Esophagus squamous epithelium (tissue), 5 donors: ENCODE data around the gene ZNF655. TPM values are rescaled to one million over a fixed set of nuclear protein-coding genes. Genes with fewer than 3 reads are reported as not detected.

Experiments used
- DNase-seq: peaks from one replicate; lab custom pipeline; 2025; lab: John Stamatoyannopoulos, UW
- H3K27ac ChIP-seq, 4 donors: fragments of 200-600 bp; sonication (generic); one replicate each; pipeline ENCODE4 v1.5.1; 2016 to 2019; ENCODE audit warnings: mild to moderate bottlenecking in 1 of 4
- H3K27me3 ChIP-seq, 4 donors: fragments of 200-600 bp; sonication (generic); 1 replicate in 3 of 4; 2 replicates in 1 of 4; pipeline versions ENCODE4 v1.5.1 to v1.6.0; 2017 to 2021; ENCODE audit warnings: antibody characterized with exemption in 1 of 4
- H3K36me3 ChIP-seq, 3 donors: fragments of 200-600 bp; sonication (generic); one replicate each; pipeline ENCODE4 v1.5.1; 2016 to 2019
- H3K4me1 ChIP-seq, 3 donors: fragments of 200-600 bp; sonication (generic); one replicate each; pipeline ENCODE4 v1.5.1; 2017 to 2019
- H3K4me3 ChIP-seq, 4 donors: fragments of 200-600 bp; sonication (generic); 1 replicate in 3 of 4; 2 replicates in 1 of 4; pipeline ENCODE4 v1.5.1; 2016 to 2019; ENCODE audit warnings: mild to moderate bottlenecking in 2 of 4, moderate library complexity in 1 of 4
- H3K9me3 ChIP-seq, 3 donors: fragments of 200-600 bp; sonication (generic); one replicate each; pipeline ENCODE4 v1.5.1; 2016 to 2019
- CTCF ChIP-seq, 6 experiments: fragments of 450-650 bp in 4 of 6; fragments of 200-600 bp in 2 of 6; sonication (generic) in 2 of 6; IDR thresholded peaks; one replicate each; pipeline ENCODE4 v1.5.1; 2016 to 2019; ENCODE audit warnings: antibody characterized with exemption in 6 of 6, mild to moderate bottlenecking in 4 of 6, moderate library complexity in 4 of 6
- POLR2A ChIP-seq, 4 donors: fragments of 450-650 bp; IDR thresholded peaks; one replicate each; pipeline ENCODE4 v1.6.1; 2017; ENCODE audit warnings: antibody characterized with exemption in 4 of 4, mild to moderate bottlenecking in 4 of 4, moderate library complexity in 3 of 4
- WGBS, 2 donors: methylation state at CpG; one replicate each; pipeline ENCODE4 v1.1.5; 2018; 5-methylcytosine and 5-hydroxymethylcytosine counted together
- intact Hi-C: fragments of 100-400 bp; cut with DNase I; formaldehyde crosslinking; loops from one replicate; pipeline ENCODE4 v1.15.0; 2022
- total RNA-seq, 4 donors: library from RNA; depleted of rRNA; stranded (reverse); fragments of >200 nt; gene quantifications; one replicate each; pipeline ENCODE4 v1.1.0, GENCODE V29; 2016
- donor health status: DM: yes; HTN: yes; CAD: no.

The ZNF655 gene, protein sequence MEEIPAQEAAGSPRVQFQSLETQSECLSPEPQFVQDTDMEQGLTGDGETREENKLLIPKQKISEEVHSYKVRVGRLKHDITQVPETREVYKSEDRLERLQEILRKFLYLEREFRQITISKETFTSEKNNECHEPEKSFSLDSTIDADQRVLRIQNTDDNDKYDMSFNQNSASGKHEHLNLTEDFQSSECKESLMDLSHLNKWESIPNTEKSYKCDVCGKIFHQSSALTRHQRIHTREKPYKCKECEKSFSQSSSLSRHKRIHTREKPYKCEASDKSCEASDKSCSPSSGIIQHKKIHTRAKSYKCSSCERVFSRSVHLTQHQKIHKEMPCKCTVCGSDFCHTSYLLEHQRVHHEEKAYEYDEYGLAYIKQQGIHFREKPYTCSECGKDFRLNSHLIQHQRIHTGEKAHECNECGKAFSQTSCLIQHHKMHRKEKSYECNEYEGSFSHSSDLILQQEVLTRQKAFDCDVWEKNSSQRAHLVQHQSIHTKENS
- total RNA-seq: 100 to 1,000 TPM in 3 of 4 donors, 10 to 100 TPM in 1; 78.6 to 167 (median 107) TPM

- intact Hi-C loops: no loop called here
- Histone ChIP-seq H3K27ac (peak within 1 kb of the TSS; percentile 96 to 99 (median 98)), H3K4me3 (peak within 1 kb of the TSS; percentile 75 to 91 (median 82)), H3K9me3 (no peaks in the 10 kb centered on the region), H3K36me3 (peaks cover 0 to 58% (median 13%) of the 10 kb centered on the region in 3 donors), H3K27me3 (no peaks in the 10 kb centered on the region), H3K4me1 (peaks cover 38 to 60% (median 41%) of the 10 kb centered on the region in 3 donors)
- WGBS, 2 donors: 0% methylated on average over 8 of the region's 73 CpGs; no CpG with 5 or more reads in 1 of the 2 donors
- peak in 3 of 4 donors; percentile 54 to 81 (median 75) for TF ChIP-seq POLR2A (IDR thresholded peaks at IDR 0.05)
- TF ChIP-seq CTCF (IDR thresholded peaks at IDR 0.05): peak in 1 of 6 experiments; percentile 13
- peak; percentile 62 for DNase-seq
Measured at GRCh38 chr7:99558306-99559174, at the start of gene ZNF655. Gene ZNF655, plus strand, starts transcription at chr7:99558642. Its CDS starts 1,918 bp downstream, at chr7:99560560.

DNA sequence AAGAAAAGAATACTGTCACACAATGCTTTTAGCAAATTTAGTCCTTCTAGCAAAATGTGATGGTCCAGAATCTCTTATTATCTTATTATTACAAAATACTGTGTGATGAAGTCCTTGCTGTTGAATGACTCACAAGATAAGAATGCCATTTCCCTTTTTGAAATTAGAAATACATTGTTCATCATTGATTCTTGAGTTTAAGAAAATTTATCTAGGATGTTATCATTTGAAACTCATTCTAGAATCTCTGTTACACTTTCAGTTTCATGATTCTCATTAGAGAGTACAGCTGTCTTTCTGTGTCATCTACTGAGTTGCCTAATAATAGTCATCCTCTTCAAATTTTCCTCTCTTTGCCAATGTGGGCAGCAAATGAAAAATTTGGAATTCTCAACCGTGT, 44.4 kb upstream of the ZNF655 start:
- TF ChIP-seq POLR2A (IDR thresholded peaks at IDR 0.05): no peak
- no peak for TF ChIP-seq CTCF (IDR thresholded peaks at IDR 0.05)
- intact Hi-C loops: no loop called here
- no peaks in the 10 kb centered on the region for H3K4me1 ChIP-seq
- H3K27ac ChIP-seq: no peak overlapping the region
- no peaks in the 10 kb centered on the region for H3K27me3 ChIP-seq
- no peaks in the 10 kb centered on the region for H3K9me3 ChIP-seq
- H3K36me3 ChIP-seq: peaks cover 4 to 100% (median 26%) of the 10 kb centered on the region in 3 donors
- WGBS, 2 donors: 80 to 83% methylated on average over 1 of the region's 1 CpG
- no peak overlapping the region for H3K4me3 ChIP-seq
- DNase-seq: no peak

DNA sequence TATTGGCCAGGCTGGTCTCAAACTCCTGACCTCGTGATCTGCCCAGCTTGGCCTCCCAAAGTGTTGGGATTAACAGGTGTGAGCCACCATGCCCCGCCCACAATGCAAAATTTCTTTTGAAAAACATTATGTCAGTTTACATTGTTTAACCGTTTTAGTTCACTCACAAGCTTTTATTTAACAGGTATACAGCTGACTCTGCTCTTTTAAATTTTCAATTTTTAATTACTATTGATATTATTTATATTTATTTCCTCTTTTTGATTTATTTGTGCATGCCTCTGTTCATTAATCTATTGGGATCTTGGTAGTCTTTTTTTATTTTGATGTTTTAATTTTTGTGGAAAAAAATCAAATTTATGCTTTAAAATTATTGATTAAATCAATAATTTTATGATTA, 37.0 kb upstream of the ZNF655 start:
- no peak overlapping the region for H3K27ac ChIP-seq
- no peak overlapping the region for H3K4me3 ChIP-seq
- no peaks in the 10 kb centered on the region for H3K27me3 ChIP-seq
- peaks cover 5 to 98% (median 24%) of the 10 kb centered on the region in 3 donors for H3K36me3 ChIP-seq
- 88 to 90% methylated on average over 3 of the region's 3 CpGs for WGBS, 2 donors
- DNase-seq: no peak
- intact Hi-C loops: no loop called here
- no peak for TF ChIP-seq CTCF (IDR thresholded peaks at IDR 0.05)
- TF ChIP-seq POLR2A (IDR thresholded peaks at IDR 0.05): no peak
- no peaks in the 10 kb centered on the region for H3K9me3 ChIP-seq
- H3K4me1 ChIP-seq: no peaks in the 10 kb centered on the region

DNA sequence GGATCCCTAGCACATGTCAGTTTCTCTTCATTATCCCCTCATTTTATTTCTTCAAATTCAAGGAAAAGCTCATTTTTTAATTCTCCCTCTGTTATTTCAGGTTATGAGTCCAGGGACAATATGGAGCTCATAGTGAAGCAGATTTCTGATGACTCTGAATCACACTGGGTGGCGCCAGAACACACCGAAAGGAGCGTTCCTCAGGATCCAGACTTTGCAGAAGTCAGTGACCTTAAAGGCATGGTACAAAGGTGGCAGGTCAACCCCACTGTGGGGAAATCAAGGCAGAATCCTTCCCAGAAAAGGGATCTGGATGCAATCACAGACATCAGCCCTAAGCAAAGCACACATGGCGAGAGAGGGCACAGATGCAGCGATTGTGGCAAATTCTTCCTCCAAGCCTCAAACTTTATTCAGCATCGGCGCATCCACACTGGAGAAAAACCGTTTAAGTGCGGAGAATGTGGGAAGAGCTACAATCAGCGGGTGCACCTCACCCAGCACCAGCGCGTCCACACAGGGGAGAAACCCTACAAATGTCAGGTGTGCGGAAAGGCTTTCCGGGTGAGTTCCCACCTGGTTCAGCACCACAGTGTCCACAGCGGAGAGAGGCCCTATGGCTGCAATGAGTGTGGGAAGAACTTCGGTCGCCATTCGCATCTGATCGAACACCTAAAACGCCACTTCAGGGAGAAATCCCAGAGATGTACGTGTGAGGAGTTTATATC, 32.6 kb upstream of the ZNF655 start:
- Histone ChIP-seq H3K36me3 (peaks cover 9 to 98% (median 32%) of the 10 kb centered on the region in 3 donors), H3K4me1 (no peaks in the 10 kb centered on the region), H3K4me3 (no peak overlapping the region), H3K27me3 (no peaks in the 10 kb centered on the region), H3K9me3 (peaks cover 3 to 22% (median 22%) of the 10 kb centered on the region in 3 donors), H3K27ac (no peak overlapping the region)
- TF ChIP-seq CTCF (IDR thresholded peaks at IDR 0.05): peak in 3 of 6 experiments; percentile 10 to 51 (median 13)
- no peak for TF ChIP-seq POLR2A (IDR thresholded peaks at IDR 0.05)
- no peak for DNase-seq
- 92 to 94% methylated on average over 20 to 21 of the region's 21 CpGs for WGBS, 2 donors
- intact Hi-C loops: no loop called here
